K562 (cell line): Measurements from ENCODE around the gene IL31. TPM values are rescaled to one million over a fixed set of nuclear protein-coding genes. Genes with fewer than 3 reads are reported as not detected.

Experiments used
- ATAC-seq: fragments of 200-7000 bp; cut with Tn5 transposase; 3 replicates; pipeline ENCODE4 v1.9.1; 2020; ENCODE audit warnings: moderate library complexity
- BruUV-seq: library from RNA; stranded (reverse); fragments of 400-500 nt; replicated peaks from 2 replicates; lab custom pipeline; 2021; lab: Mats Ljungman, UMichigan
- CTCF ChIA-PET: fragments of 300-600 bp; formaldehyde crosslinking; extraction: SDS; loops from one replicate; lab custom pipeline; 2021; ENCODE audit warnings: low intra/inter-chr PET ratio; lab: Yijun Ruan, JAX
- POLR2A ChIA-PET: fragments of 300-600, 350-650 bp; sonication (Branson Sonifier 250); formaldehyde crosslinking; extraction: SDS; loops from one replicate; lab custom pipeline; 2021; ENCODE audit warnings: antibody characterized with exemption, inconsistent platforms; lab: Yijun Ruan, JAX
- DNase-seq, 4 experiments: peaks; one replicate each; pipeline versions ENCODE4 v3.0.0 to v3.0.0-alpha.2; 2011 to 2018; ENCODE audit warnings: low spot score in 3 of 4, mixed read lengths in 3 of 4; ENCODE audit errors: extremely low read depth in 1 of 4
- FAIRE-seq: peaks from 2 replicates; lab custom pipeline; 2011; peaks lifted over from hg19 to GRCh38; lab: Jason Lieb, UNC
- H2AFZ ChIP-seq: 2 replicates; pipeline ENCODE4 v1.6.0; 2011; ENCODE audit warnings: low read depth, low read length, control low read depth, inconsistent platforms
- H3K27ac ChIP-seq: fragments of 200-600 bp; 3 replicates; pipeline ENCODE4 v1.8.0; 2011; ENCODE audit warnings: low read depth, mild to moderate bottlenecking, control low read depth, inconsistent platforms, low read length, moderate library complexity, mixed read lengths; ENCODE audit errors: extremely low read depth
- H3K27me3 ChIP-seq, 2 experiments: fragments of 300-600 bp in 1 of 2; 2 replicates in 1 of 2; 3 replicates in 1 of 2; pipeline versions ENCODE4 v1.6.0 to v1.8.0; 2011; ENCODE audit warnings: inconsistent platforms in 2 of 2, low read length in 2 of 2, mild to moderate bottlenecking in 1 of 2, mixed read lengths in 1 of 2, moderate library complexity in 1 of 2; ENCODE audit not compliant: control insufficient read depth in 2 of 2, insufficient read depth in 2 of 2
- H3K36me3 ChIP-seq: fragments of 300-600 bp; 3 replicates; pipeline ENCODE4 v1.8.0; 2011; ENCODE audit warnings: mild to moderate bottlenecking, low read length, inconsistent platforms; ENCODE audit not compliant: control insufficient read depth, insufficient read depth
- H3K4me1 ChIP-seq, 2 experiments: fragments of 200-600 bp in 1 of 2; replicated peaks in 1 of 2; 2 replicates in 1 of 2; 3 replicates in 1 of 2; pipeline versions ENCODE4 v1.5.1 to v1.8.0; 2011; ENCODE audit warnings: inconsistent platforms in 2 of 2, low read length in 2 of 2, mild to moderate bottlenecking in 1 of 2, mixed read lengths in 1 of 2, moderate library complexity in 1 of 2; ENCODE audit not compliant: control insufficient read depth in 2 of 2, insufficient read depth in 2 of 2
- H3K4me2 ChIP-seq: 2 replicates; pipeline ENCODE4 v1.6.1; 2011; ENCODE audit warnings: low read length, control low read depth, inconsistent platforms, mixed read lengths; ENCODE audit not compliant: insufficient read depth
- H3K4me3 ChIP-seq: fragments of 200-600 bp; sonication (generic), shearing (Covaris generic); 2 replicates; pipeline ENCODE4 v1.5.1; 2016; ENCODE audit warnings: control low read depth, inconsistent platforms
- H3K79me2 ChIP-seq: fragments of 200-600 bp; 3 replicates; pipeline ENCODE4 v1.8.0; 2011; ENCODE audit warnings: low read length, inconsistent platforms; ENCODE audit not compliant: control insufficient read depth, insufficient read depth
- H3K9ac ChIP-seq, 2 experiments: 2 replicates each; pipeline versions ENCODE4 v1.6.0 to v1.6.1; 2011; ENCODE audit warnings: low read depth in 2 of 2, low read length in 2 of 2, control low read depth in 1 of 2, inconsistent platforms in 1 of 2, mild to moderate bottlenecking in 1 of 2, mixed read lengths in 1 of 2; ENCODE audit not compliant: insufficient read depth in 1 of 2
- H3K9me1 ChIP-seq: one replicate; pipeline ENCODE4 v1.6.0; 2011; ENCODE audit warnings: inconsistent platforms, mild to moderate bottlenecking, low read length, moderate library complexity; ENCODE audit not compliant: control insufficient read depth, insufficient read depth
- H3K9me3 ChIP-seq: replicated peaks from 2 replicates; pipeline ENCODE4 v1.5.1; 2011; ENCODE audit warnings: low read depth, low read length, inconsistent platforms; ENCODE audit not compliant: control insufficient read depth, insufficient read depth
- H4K20me1 ChIP-seq: replicated peaks from 2 replicates; pipeline ENCODE4 v1.6.1; 2011; ENCODE audit warnings: low read length, inconsistent platforms, mixed read lengths; ENCODE audit not compliant: control insufficient read depth, insufficient read depth
- BCL6 ChIP-seq: fragments of 250-450 bp; sonication (Bioruptor Pico); IDR thresholded peaks from 2 replicates; pipeline ENCODE4 v1.4.0; 2020
- CBX1 ChIP-seq: sonication (generic); IDR thresholded peaks from 2 replicates; pipeline ENCODE4 v1.6.1; 2016; ENCODE audit warnings: antibody characterized with exemption, low read depth, mild to moderate bottlenecking
- CHD4 ChIP-seq: fragments of 200-600 bp; sonication (generic); IDR thresholded peaks from 3 replicates; pipeline ENCODE4 v1.6.1; 2012; ENCODE audit warnings: low read depth, mild to moderate bottlenecking, mixed read lengths, low read length, inconsistent platforms; ENCODE audit not compliant: insufficient read depth, insufficient replicate concordance, poor library complexity, severe bottlenecking
- ESRRB ChIP-seq: fragments of 250-450 bp; sonication (Bioruptor Pico); IDR thresholded peaks from 2 replicates; pipeline ENCODE4 v1.5.0; 2020; ENCODE audit warnings: mild to moderate bottlenecking, moderate library complexity, borderline replicate concordance
- HSF4 ChIP-seq: fragments of 250-450 bp; sonication (Bioruptor Pico); IDR thresholded peaks from 2 replicates; pipeline ENCODE4 v2.1.2; 2022; ENCODE audit warnings: mild to moderate bottlenecking, moderate library complexity, borderline replicate concordance
- KLF16 ChIP-seq: IDR thresholded peaks from 2 replicates; pipeline ENCODE4 v1.6.1; 2016; ENCODE audit warnings: antibody characterized with exemption
- MIER1 ChIP-seq: fragments of 450-650 bp; IDR thresholded peaks from 2 replicates; pipeline ENCODE4 v1.6.1; 2016; ENCODE audit warnings: antibody characterized with exemption, mild to moderate bottlenecking, low read depth
- POLR3G ChIP-seq: IDR thresholded peaks from 2 replicates; pipeline ENCODE4 v1.6.1; 2011; ENCODE audit not compliant: insufficient read length, insufficient replicate concordance; ENCODE audit errors: extremely low read depth
- TEAD1 ChIP-seq, 2 experiments: fragments of 450-650 bp in 1 of 2; sonication (generic) in 1 of 2; formaldehyde crosslinking; IDR thresholded peaks; 2 replicates each; pipeline versions ENCODE4 v1.4.0 to v1.8.0; 2020 to 2022; ENCODE audit warnings: mild to moderate bottlenecking in 2 of 2, missing genetic modification reagents in 1 of 2
- U2AF1 ChIP-seq: fragments of 200-400 bp; formaldehyde crosslinking; optimal IDR thresholded peaks from 2 replicates; pipeline ENCODE3; 2017; ENCODE audit warnings: mild to moderate bottlenecking, low read depth, low read length, moderate library complexity
- ZNF282 ChIP-seq: sonication (generic); formaldehyde crosslinking; IDR thresholded peaks from 2 replicates; pipeline ENCODE4 v1.8.1; 2023; ENCODE audit warnings: missing genetic modification reagents
- whole genome bisulfite sequencing: fragments of 100-300 bp; shearing (Covaris generic); methylation state at CpG from one replicate; pipeline ENCODE4 v1.1.6; 2016; ENCODE audit warnings: low coverage, mixed read lengths; ENCODE audit not compliant: insufficient coverage; ENCODE audit errors: missing lambda C conversion rate; 5-methylcytosine and 5-hydroxymethylcytosine counted together
- in situ Hi-C: fragments of 300-500 bp; cut with MboI; formaldehyde crosslinking; loops from 4 replicates; pipeline ENCODE4 v1.15.0; 2018; ENCODE audit warnings: inconsistent platforms, mixed read lengths
- intact Hi-C: fragments of 100-400 bp; cut with micrococcal nuclease; formaldehyde crosslinking; loops from 2 replicates; pipeline ENCODE4 v1.14.2; 2022
- polyA plus RNA-seq, 8 experiments: library from polyadenylated mRNA; depleted of rRNA in 4 of 8; stranded (reverse) in 5 of 8; unstranded in 3 of 8; fragments of >200 nt; fragmentation: Nextera tagmentation in 2 of 8; fragmentation: Illumina TruSeq in 1 of 8; extraction: Ambion mirVana in 2 of 8; extraction: Trizol in 1 of 8; gene quantifications; 2 replicates each; pipeline versions ENCODE4 v1.2.1 to v1.2.3, GENCODE V29; 2011 to 2014; ENCODE audit warnings: inconsistent platforms in 1 of 8, missing spikeins in 1 of 8
- total RNA-seq, 7 experiments: library from RNA; depleted of rRNA in 6 of 7; stranded (reverse); fragments of >200 nt in 6 of 7; fragmentation: Illumina TruSeq in 2 of 7; extraction: Trizol in 2 of 7; gene quantifications; 2 replicates each; pipeline versions ENCODE4 v1.2.1 to v1.2.3, GENCODE V29; 2011 to 2021; ENCODE audit warnings: low replicate concordance in 1 of 7
- TF ChIP-seq, protein P1 (sequence below): fragments of 450-650 bp; conservative IDR thresholded peaks from 2 replicates; pipeline ENCODE4 v1.6.1; 2016; ENCODE audit warnings: missing genetic modification characterization, low read depth, mild to moderate bottlenecking, control low read depth, missing compliant biosample characterization
- TF ChIP-seq, protein P2 (sequence below): IDR thresholded peaks from 2 replicates; pipeline ENCODE4 v1.6.1; 2012; ENCODE audit warnings: low read depth, low read length, improper control_type of control experiment, borderline replicate concordance

IL31 gene
- total and polyA plus RNA-seq, 9 of the 15 experiments (the other 6 are each of a cell fraction or from before 2014, with no cell fraction given) = not detected

DNA sequence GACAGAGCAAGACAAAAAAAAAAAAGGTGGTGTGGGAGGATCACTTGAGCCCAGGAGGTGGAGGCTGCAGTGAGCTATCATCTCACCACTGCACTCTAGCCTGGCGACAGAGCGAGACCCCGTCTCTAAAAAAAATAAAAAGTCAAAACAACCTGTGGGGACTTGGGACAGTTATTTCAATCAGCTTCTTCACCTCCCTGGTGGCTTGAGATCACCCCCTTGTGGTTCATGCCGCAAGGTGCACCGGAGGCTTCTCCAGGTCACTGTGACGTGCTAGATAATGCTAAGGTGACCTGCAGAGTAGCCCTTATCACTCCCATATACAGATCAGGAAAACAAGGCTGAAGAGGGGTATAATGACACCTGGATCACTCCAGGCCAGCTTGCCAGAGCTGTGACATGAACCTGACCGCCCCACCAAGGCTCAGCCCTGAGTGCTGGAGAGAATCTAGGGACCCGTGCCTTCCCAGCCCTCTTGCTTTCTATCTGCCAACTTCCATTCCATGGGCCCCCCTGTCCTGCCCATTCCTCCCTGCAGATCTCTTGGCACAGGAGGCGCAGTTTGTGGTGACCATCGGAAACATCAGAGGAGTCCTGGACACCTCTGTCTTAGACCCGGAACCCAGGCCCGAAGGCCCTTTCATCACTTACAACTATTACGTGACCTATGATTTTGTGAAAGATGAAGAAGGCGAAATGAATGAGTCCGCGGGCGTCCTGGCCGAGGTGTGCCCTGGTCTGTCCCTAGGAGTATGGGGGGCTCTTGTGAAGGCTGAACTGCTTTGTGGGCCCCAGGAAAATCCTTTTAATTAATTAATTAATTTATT is 17.0 kb upstream of the IL31 start (continued):
- TF ChIP-seq TEAD1 (CRISPR knock-in tag; IDR thresholded peaks at IDR 0.05) (no peak), ZNF282 (CRISPR knock-in tag) (no peak), CHD4 (no peak), KLF16 (peak; percentile 24; the same call in 1 of the 2 replicates), HSF4 (CRISPR knock-in tag) (no peak)
- TF ChIP-seq, all 486 proteins: peak for 22

DNA sequence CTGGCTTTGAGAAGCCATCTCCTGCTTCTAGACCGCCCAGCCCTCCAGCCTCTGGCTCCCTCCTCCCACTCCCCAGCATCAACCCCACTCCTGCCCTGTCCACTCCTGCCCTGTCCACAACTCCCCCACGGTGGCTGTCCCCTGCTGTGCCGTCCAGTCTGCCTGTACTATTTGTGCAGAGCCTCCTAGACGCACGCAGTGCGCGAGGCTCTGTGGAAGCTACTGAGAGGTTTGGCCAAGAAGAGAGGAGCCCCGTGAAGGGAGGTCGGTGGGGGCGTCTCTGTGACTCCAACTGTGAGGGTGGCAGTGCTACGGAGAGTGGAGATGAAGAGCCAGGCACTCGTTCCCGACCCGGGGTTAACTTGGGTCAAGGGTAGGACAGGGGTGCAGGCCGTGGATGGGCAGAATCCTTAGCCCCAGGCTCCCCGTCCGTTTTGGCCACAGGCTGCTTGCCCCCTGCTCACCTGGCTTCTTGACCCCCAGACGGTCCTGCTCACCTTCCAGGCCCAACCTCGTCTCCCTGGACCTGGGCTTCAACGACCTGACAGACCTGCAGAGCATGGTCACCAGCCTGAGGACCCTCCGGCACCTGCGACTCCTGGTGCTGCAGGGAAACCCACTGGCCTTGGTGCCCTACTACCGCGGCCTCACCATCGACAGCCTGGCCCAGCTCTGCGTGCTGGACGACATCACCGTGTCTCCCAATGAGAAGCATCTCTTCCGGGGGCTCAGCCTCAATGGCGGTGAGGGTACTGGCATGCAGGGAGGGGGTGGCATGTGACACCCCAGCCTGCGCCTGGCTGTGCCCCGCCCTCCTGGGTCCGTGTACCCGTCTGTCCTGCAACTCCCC is 15.8 kb upstream of the IL31 start:
- Histone ChIP-seq H3K4me2 (no peak overlapping the region), H2AFZ (no peak overlapping the region), H3K27ac (no peak overlapping the region), H3K79me2 (no peaks in the 10 kb centered on the region), H3K9me3 (peaks cover 2% of the 10 kb centered on the region; the same call in 1 of the 2 replicates), H3K9ac (peak overlapping the region in 1 of 2 experiments; percentile 23; a peak in 2 of 4 replicates), H3K27me3 (no peaks in the 10 kb centered on the region), H3K36me3 (no peaks in the 10 kb centered on the region), H3K4me1 (peaks cover 5 to 19% of the 10 kb centered on the region in 2 experiments; a peak in 4 of 5 replicates), H3K4me3 (no peak overlapping the region), H3K9me1 (no peaks in the 10 kb centered on the region), H4K20me1 (no peaks in the 10 kb centered on the region)
- in situ Hi-C loops (loop anchor here (5.0 kb wide), 1 partner anchor 148 kb away; no protein-coding TSS in a partner anchor), intact Hi-C loops (loop anchor here (2.0 to 5.0 kb wide), 2 partner anchors 33 to 59 kb away; no protein-coding TSS in a partner anchor)
- ATAC-seq = no peak; the same call in 2 of the 3 replicates
- ChIA-PET CTCF (interaction anchor here (1.0 to 2.1 kb wide), 3 partner anchors 13 to 135 kb away, joined by 3 to 19 read pairs (median 8); no protein-coding TSS in a partner anchor), POLR2A (interaction anchor here (1.6 kb wide), 1 partner anchor 93 kb away, joined by 5 read pairs; no protein-coding TSS in a partner anchor)
- peak in 1 of 4 experiments; percentile 8 for DNase-seq
- WGBS = 53% methylated on average over 32 of the region's 34 CpGs
- BruUV-seq = no TSS peak
- no peak for FAIRE-seq
- no peak for TF ChIP-seq POLR3G
- TF ChIP-seq CBX1 = no peak
- TF ChIP-seq ESRRB (CRISPR knock-in tag) = no peak
- no peak for TF ChIP-seq MIER1
- no peak for TF ChIP-seq U2AF1
- no peak for TF ChIP-seq BCL6
- TF ChIP-seq, protein P1, sequence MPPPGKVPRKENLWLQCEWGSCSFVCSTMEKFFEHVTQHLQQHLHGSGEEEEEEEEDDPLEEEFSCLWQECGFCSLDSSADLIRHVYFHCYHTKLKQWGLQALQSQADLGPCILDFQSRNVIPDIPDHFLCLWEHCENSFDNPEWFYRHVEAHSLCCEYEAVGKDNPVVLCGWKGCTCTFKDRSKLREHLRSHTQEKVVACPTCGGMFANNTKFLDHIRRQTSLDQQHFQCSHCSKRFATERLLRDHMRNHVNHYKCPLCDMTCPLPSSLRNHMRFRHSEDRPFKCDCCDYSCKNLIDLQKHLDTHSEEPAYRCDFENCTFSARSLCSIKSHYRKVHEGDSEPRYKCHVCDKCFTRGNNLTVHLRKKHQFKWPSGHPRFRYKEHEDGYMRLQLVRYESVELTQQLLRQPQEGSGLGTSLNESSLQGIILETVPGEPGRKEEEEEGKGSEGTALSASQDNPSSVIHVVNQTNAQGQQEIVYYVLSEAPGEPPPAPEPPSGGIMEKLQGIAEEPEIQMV (tag) = no peak
- TF ChIP-seq, protein P2, sequence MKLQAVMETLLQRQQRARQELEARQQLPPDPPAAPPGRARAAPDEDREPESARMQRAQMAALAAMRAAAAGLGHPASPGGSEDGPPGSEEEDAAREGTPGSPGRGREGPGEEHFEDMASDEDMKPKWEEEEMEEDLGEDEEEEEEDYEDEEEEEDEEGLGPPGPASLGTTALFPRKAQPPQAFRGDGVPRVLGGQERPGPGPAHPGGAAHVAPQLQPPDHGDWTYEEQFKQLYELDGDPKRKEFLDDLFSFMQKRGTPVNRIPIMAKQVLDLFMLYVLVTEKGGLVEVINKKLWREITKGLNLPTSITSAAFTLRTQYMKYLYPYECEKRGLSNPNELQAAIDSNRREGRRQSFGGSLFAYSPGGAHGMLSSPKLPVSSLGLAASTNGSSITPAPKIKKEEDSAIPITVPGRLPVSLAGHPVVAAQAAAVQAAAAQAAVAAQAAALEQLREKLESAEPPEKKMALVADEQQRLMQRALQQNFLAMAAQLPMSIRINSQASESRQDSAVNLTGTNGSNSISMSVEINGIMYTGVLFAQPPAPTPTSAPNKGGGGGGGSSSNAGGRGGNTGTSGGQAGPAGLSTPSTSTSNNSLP = no peak
